Fibroblast of gingiva (primary cell): ENCODE results near the gene ITCH.

ENCODE experiments used
- DNase-seq: peaks from one replicate; pipeline ENCODE4 v3.0.0-alpha.2; 2011; ENCODE audit warnings: low read depth

The ITCH gene

GRCh38 chr20:34532320-34532719, 169.2 kb downstream of the ITCH start:
- no peak for DNase-seq

GRCh38 chr20:34532756-34533155, 169.7 kb downstream of the ITCH start:
- no peak for DNase-seq

DNA sequence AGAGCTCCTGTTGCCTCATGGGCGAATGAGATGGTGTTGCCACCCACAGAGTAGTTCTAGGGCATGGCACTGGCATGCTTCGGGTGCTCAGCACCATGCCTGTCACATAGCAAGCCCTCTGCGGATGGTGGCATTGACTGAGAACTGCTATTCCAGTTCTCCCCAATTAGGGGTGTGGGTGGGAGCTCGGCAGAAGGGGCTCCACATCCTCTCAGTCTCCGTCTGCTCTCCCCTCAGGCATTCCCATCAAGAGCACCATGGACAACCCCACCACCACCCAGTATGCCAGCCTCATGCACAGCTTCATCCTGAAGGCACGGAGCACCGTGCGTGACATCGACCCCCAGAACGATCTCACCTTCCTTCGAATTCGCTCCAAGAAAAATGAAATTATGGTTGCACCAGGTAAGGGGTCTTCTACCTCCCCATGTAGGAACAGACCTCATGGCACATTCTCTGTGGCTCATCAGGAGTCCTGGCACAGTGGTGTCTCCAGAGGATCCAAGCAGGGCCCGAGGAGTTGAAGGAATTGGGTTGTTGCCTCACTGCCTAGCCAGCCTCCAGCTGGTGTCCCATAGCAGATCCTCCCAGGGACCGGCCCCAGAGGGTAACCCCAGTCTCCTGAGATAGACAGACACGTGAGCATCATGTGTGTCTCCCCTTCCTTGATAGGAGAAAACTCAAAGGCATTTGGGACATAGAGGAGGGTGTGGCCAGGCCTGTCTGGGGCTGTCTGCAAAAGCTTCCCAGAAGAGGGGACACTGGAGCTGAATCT, 171.5 kb downstream of the ITCH start:
- DNase-seq, result no peak

- DNase-seq, result no peak
Observed at GRCh38 chr20:34535301-34535840, 172.3 kb downstream of the ITCH start.

- no peak for DNase-seq
Observed at GRCh38 chr20:34535857-34536256, 172.8 kb downstream of the ITCH start.

GRCh38 chr20:34536798-34537394, 173.8 kb downstream of the ITCH start:
- no peak for DNase-seq

- DNase-seq, result no peak
Observed at GRCh38 chr20:34537651-34538050, 174.6 kb downstream of the ITCH start.

GRCh38 chr20:34538671-34539123, 175.6 kb downstream of the ITCH start:
- peak; percentile 66 for DNase-seq

GRCh38 chr20:34539756-34540155, 176.7 kb downstream of the ITCH start:
- DNase-seq, result no peak

DNA sequence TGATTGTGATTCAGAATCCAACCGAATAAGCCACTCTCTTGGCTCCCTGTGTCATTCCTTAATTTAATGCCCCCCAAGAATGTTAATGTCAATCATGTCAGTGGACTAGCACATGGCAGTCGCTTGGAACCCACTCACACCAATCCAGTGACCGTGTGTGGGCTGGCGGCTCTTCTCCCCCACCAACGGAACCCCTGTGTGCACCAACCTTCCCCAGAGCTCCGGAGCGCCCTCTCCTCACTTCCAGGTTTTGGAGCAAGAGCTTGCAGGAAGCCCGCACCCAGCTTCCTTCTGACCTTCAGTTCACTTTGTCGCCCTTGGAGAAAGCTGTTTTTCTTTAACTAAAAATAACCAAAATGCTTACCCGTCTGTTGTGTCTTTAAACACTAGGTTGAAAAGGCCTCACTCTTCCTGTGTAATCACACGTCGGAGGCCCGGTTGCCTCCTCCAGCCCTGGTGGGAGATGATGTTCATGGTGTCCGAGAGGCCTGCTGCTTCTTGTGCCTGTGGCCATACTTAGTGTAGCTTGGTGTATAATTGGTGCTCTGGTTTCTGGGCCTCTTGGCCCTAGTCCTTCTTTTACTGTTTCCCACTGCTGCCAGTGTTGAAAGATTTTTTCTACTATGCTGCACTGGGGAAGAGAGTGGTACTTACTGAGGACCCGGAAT, 177.7 kb downstream of the ITCH start:
- no peak for DNase-seq

DNA sequence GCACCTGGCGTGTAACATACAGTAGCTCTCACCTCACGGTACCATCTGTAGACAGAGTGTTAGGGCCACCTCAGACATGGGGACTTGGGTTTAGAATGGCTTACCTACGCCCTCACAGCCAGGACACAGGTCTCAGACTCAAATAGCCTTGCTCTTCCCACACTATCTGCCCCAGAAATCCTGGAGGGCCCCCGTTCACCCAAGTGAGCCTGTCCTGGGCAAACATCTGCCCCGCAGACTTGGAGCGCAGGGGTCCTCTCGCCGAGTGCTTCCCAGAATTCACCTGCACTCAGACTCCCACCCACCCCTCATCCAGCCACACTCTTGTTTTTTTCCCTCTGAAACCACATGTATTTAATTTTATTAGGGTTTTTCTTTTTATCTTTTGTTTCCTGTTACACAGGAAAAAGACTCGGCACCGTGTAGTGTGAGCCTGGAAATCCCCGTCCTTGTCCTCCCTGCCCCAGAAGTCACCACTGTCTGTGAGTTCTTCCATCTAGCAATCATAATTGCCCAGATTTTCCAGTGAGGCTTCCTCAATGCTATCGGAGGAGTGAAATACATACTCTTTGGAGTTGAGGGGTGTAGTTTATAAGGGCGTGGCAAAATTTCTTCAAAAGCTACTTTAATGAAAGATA, 178.3 kb downstream of the ITCH start:
- no peak for DNase-seq

DNA sequence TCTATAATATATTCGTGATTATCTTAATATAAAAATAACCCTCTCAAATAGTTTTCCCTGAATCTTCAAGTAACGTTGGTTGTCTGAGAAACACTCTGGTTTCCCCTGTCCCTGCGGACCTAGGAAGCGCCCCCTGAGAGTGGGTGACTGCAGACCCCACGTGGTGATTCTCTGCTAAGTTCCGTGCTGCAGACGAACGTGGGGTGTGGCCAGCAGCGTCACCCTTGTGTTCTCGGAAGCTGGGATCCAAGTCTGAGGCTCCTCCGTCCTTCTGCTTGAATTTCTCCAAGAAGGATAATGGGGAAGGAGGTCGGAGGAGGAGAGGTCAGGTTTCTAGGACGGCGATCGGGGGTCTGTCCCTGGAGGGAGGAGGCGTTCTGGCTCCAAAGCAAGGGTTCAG, 178.8 kb downstream of the ITCH start:
- DNase-seq, result no peak

GRCh38 chr20:34542439-34542838, 179.4 kb downstream of the ITCH start:
- no peak for DNase-seq

GRCh38 chr20:34543463-34544056, 180.5 kb downstream of the ITCH start:
- no peak for DNase-seq

- DNase-seq, result no peak
Observed at GRCh38 chr20:34544109-34544796, 181.2 kb downstream of the ITCH start.

GRCh38 chr20:34546751-34547181, 183.7 kb downstream of the ITCH start:
- no peak for DNase-seq

DNA sequence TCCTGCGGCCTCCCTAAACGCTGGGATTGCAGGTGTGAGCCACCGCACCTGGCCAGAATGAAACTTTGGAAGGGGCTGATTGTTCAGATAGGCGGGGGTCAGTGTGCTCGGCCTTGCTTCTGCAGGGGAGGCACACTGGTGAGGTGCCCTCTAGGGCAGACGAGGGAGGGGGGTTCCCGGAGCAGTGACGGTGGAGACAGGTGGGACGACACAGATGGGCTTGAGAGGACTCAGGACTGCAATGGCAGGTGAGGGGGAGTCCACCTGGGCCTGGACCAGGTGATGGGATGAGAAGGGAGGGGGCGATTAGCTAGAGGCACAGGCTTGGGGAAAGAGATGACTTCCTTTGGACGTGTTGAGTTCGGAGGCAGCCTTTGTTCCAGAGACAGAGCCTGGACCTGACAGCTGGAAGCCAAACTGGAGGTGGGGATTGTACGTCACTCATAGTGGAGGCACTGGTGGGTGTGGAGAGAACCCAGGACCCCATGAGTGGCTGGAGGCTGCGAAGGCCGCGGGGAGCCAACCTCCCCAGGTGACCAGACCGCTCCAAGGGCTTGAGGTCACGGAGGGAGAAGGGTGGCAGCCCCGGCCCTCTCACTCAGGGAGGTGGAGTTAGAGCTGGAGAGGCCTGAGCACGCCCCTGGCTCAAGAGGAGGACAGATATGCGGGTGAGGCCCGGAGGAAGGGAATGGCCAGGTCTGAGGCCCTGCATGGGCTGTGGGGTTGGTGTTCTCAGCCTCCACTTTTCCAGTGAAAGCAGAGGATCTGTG, 185.0 kb downstream of the ITCH start:
- DNase-seq, result no peak

DNA sequence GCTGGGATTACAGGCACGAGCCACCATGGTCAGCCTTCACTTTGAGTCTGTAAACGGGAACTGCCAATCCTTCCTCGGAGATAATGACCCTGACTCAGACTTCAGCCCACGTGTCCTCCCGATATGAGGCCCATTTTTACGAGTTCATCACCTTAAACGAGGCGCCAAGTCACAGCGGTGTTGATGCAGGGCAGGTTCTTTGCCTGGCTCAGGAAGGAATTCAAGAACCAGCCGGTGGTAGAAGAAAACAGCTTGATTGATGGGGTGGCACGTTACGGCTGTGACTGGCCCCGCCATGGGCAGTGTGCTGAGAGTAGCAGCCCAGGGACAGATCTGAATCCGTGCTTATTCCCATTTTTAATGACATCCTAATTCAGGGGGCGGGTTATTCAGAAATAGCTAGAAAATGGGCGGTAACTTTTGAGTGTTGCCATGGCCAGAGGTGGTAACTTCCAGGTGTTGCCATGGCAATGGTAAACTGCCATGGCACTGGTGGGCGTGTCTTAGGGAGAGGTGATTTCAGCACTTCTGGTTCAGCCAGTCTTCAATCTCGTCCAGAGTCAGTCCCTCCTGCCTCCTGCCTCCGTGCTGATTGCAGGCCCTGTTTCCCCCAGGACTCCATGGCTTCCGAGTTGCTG, 186.3 kb downstream of the ITCH start:
- DNase-seq, result no peak

GRCh38 chr20:34549929-34550305, 186.8 kb downstream of the ITCH start:
- no peak for DNase-seq

DNA sequence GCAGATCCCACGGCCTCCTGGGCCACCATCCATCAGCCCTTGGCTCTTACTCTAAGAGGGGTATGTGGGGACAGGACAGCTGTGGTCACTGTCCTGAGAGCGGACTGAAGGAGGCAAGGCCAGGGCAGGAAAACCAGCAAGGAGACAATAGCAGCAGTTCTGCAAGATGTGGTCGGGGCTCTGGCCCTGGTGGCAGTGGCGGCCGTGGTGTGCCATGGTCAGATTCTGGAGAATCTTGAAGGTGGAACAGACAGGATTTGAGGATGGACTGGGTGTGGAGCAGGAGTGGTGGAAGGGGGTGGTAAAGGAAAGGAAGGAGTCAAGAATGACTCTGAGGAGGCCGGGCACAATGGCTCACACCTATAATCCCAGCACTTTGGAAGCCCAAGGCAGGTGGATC, 189.5 kb downstream of the ITCH start:
- no peak for DNase-seq
